PC-9 (cell line): Measurements from ENCODE around the gene TOE1. TPM values are rescaled to one million over a fixed set of nuclear protein-coding genes. Genes with fewer than 3 reads are reported as not detected.

Source experiments
- BruUV-seq: library from RNA; stranded (reverse); fragments of 400-500 nt; replicated peaks from 2 replicates; lab custom pipeline; 2021; lab: Mats Ljungman, UMichigan
- CTCF ChIA-PET: fragments of 300-600 bp; sonication (Branson Sonifier 250); formaldehyde crosslinking; loops from one replicate; lab custom pipeline; 2022; ENCODE audit warnings: antibody characterized with exemption; lab: Charles Lee
- POLR2A ChIA-PET: fragments of 300-600 bp; sonication (Branson Sonifier 250); formaldehyde crosslinking; loops from one replicate; lab custom pipeline; 2022; ENCODE audit warnings: antibody characterized with exemption; ENCODE audit not compliant: unreplicated experiment; lab: Charles Lee
- DNase-seq, 2 experiments: peaks; one replicate each; pipeline versions ENCODE4 v3.0.0 to v3.0.0-alpha.2; 2015 to 2022; ENCODE audit warnings: mixed read lengths in 1 of 2
- H2AFZ ChIP-seq: fragments of 200-600 bp; sonication (generic); 2 replicates; pipeline ENCODE4 v1.8.1; 2017; ENCODE audit warnings: antibody characterized with exemption
- H3F3A ChIP-seq: fragments of 200-600 bp; sonication (generic); 2 replicates; pipeline ENCODE4 v1.8.1; 2017; ENCODE audit warnings: antibody characterized with exemption, mild to moderate bottlenecking, low read depth; ENCODE audit not compliant: insufficient read depth
- H3K27ac ChIP-seq: fragments of 200-600 bp; sonication (generic); 2 replicates; pipeline ENCODE4 v1.6.1; 2016; ENCODE audit warnings: mixed run types
- H3K27me3 ChIP-seq: fragments of 200-600 bp; sonication (generic); 2 replicates; pipeline ENCODE4 v1.6.1; 2016; ENCODE audit warnings: low read depth, mixed run types; ENCODE audit not compliant: insufficient read depth
- H3K36me3 ChIP-seq: fragments of 200-600 bp; sonication (generic); 2 replicates; pipeline ENCODE4 v1.6.1; 2016; ENCODE audit warnings: low read depth, mixed run types
- H3K4me1 ChIP-seq: fragments of 200-600 bp; sonication (generic); replicated peaks from 2 replicates; pipeline ENCODE4 v1.6.1; 2016; ENCODE audit warnings: mixed run types; ENCODE audit not compliant: insufficient read depth
- H3K4me2 ChIP-seq: fragments of 200-600 bp; sonication (generic); 2 replicates; pipeline ENCODE4 v1.6.1; 2017; ENCODE audit warnings: mixed run types
- H3K4me3 ChIP-seq: fragments of 200-600 bp; sonication (generic); 2 replicates; pipeline ENCODE4 v1.6.1; 2016; ENCODE audit warnings: mixed run types
- H3K79me2 ChIP-seq: fragments of 200-600 bp; sonication (generic); 2 replicates; pipeline ENCODE4 v1.6.1; 2017; ENCODE audit warnings: low read depth, mixed run types
- H3K9me2 ChIP-seq: fragments of 200-600 bp; sonication (generic); 2 replicates; pipeline ENCODE4 v1.8.1; 2017; ENCODE audit warnings: mild to moderate bottlenecking; ENCODE audit not compliant: insufficient read depth
- H3K9me3 ChIP-seq: fragments of 200-600 bp; sonication (generic); 2 replicates; pipeline ENCODE4 v1.8.1; 2016; ENCODE audit warnings: low read depth; ENCODE audit not compliant: insufficient read depth
- H4K20me1 ChIP-seq: fragments of 200-600 bp; sonication (generic); 2 replicates; pipeline ENCODE4 v1.8.1; 2017; ENCODE audit not compliant: insufficient read depth
- EZH2 ChIP-seq: fragments of 200-600 bp; sonication (generic); IDR thresholded peaks from 2 replicates; pipeline ENCODE4 v1.8.0; 2017; ENCODE audit warnings: antibody characterized with exemption, low read depth
- intact Hi-C: fragments of 100-400 bp; cut with micrococcal nuclease; formaldehyde crosslinking; loops from one replicate; pipeline ENCODE4 v1.10.0; 2022; ENCODE audit not compliant: unreplicated experiment
- total RNA-seq: library from RNA; stranded (reverse); gene quantifications from 2 replicates; pipeline ENCODE4 v1.2.3, GENCODE V29; 2021
- TF ChIP-seq, protein P1 (sequence below): fragments of 200-600 bp; sonication (generic); conservative IDR thresholded peaks from 2 replicates; pipeline ENCODE4 v1.6.1; 2017; ENCODE audit warnings: mixed run types, antibody characterized with exemption, mild to moderate bottlenecking, moderate library complexity

TOE1 gene
- total RNA-seq, 1 experiment from 2014 or later, result 20.4 TPM

DNA sequence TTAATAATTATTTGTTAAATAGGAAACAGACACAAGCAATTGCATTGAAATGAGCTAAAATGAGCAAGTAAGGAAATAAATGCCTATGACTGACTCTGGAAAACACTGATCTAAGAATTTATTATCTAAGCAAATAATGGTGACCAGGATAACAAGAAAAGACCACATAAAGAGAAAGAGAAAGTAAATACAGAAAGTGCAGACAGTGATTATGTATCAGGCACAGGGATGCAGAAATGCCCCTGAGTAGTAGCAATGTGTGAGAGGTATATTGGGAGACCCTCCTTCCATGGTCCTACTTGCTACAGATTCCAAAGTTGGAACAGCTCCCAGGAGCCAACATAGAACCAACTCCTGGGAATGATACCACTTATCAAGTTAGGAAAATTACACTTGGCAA is 33.6 kb downstream of the TOE1 start:
- CTCF ChIA-PET, result no interaction called here

DNA sequence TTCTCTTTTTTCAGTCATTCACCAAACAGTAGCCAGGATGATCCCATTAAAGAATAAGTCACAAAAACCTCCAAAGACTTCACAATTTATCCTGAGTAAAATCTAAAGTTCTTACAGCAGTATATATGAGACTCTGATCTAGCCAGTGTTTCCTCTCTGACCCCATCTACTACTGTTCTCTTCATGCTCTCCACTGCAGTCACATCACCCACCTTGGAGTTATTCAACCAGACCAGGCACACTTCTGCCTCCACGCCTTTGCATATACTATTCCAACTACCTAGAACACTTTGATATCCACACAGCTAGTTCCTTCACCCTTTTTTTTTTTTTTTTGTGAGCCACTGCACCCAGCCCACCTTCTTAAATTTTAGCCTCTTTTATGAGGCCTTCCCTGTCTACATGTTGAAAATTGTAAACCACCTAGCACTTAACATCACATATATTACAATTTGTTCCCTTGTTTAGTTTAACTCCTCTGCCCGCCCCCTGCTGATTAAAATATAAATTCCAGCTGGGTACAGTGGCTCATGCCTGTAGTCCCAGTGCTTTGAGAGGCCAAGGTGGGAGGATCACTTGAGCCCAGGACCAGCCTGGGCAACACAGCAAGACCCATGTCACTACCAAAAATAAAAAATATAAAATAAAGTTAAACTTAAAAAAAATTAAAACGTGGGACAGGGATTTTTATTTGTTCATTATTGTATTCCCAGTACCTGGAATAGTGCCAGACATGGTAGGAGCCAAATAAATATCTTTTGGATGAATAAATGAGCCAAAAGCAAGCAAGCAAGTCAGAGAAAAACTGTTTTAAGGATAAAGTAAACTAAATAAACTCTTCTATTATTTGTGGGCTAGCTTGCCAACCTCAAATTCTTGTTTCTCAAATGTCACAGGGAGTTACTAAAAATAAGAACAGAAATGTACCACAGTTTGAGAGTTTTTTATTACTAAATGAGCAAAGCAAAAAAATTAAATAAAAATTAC is 35.4 kb downstream of the TOE1 start:
- no peak overlapping the region for H3K4me2 ChIP-seq
- TF ChIP-seq EZH2, result no peak
- TF ChIP-seq, protein P1, sequence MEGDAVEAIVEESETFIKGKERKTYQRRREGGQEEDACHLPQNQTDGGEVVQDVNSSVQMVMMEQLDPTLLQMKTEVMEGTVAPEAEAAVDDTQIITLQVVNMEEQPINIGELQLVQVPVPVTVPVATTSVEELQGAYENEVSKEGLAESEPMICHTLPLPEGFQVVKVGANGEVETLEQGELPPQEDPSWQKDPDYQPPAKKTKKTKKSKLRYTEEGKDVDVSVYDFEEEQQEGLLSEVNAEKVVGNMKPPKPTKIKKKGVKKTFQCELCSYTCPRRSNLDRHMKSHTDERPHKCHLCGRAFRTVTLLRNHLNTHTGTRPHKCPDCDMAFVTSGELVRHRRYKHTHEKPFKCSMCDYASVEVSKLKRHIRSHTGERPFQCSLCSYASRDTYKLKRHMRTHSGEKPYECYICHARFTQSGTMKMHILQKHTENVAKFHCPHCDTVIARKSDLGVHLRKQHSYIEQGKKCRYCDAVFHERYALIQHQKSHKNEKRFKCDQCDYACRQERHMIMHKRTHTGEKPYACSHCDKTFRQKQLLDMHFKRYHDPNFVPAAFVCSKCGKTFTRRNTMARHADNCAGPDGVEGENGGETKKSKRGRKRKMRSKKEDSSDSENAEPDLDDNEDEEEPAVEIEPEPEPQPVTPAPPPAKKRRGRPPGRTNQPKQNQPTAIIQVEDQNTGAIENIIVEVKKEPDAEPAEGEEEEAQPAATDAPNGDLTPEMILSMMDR, result no peak; the same call in 1 of the 2 replicates
- no peaks in the 10 kb centered on the region for H3K4me1 ChIP-seq
- DNase-seq, result no peak
- intact Hi-C loops, result no loop called here
- no peak overlapping the region for H2AFZ ChIP-seq
- no peak overlapping the region for H3K4me3 ChIP-seq
- H3K79me2 ChIP-seq, result no peaks in the 10 kb centered on the region
- H3K36me3 ChIP-seq, result no peaks in the 10 kb centered on the region
- H3K27me3 ChIP-seq, result no peaks in the 10 kb centered on the region
- H3F3A ChIP-seq, result no peaks in the 10 kb centered on the region
- BruUV-seq, result no TSS peak
- no peak overlapping the region for H3K27ac ChIP-seq
- ChIA-PET POLR2A (interaction anchor here (0.6 kb wide), 1 partner anchor 35 kb away, joined by 4 read pairs; the partner anchor contains the start of genes MUTYH and TOE1), CTCF (interaction anchor here (0.6 to 0.7 kb wide), 2 partner anchors 82 to 147 kb away, joined by 7 to 8 read pairs; partner anchors contain the start of gene PRDX1)
- H3K9me3 ChIP-seq, result no peaks in the 10 kb centered on the region
- no peaks in the 10 kb centered on the region for H4K20me1 ChIP-seq
- no peaks in the 10 kb centered on the region for H3K9me2 ChIP-seq

More for the DNA sequence above, 33.6 kb downstream of the TOE1 start:
- BruUV-seq, result no TSS peak
- H3K4me2 ChIP-seq, result no peak overlapping the region
- no peaks in the 10 kb centered on the region for H3K9me3 ChIP-seq
- no peak for DNase-seq
- H3K79me2 ChIP-seq, result no peaks in the 10 kb centered on the region
- H3K9me2 ChIP-seq, result no peaks in the 10 kb centered on the region
- no peaks in the 10 kb centered on the region for H3K36me3 ChIP-seq
- H3K4me3 ChIP-seq, result no peak overlapping the region
- intact Hi-C loops, result no loop called here
- TF ChIP-seq, protein P1, result no peak
- TF ChIP-seq EZH2, result no peak
- no peaks in the 10 kb centered on the region for H3K27me3 ChIP-seq
- H3F3A ChIP-seq, result no peaks in the 10 kb centered on the region
- H3K27ac ChIP-seq, result no peak overlapping the region
- POLR2A ChIA-PET, result interaction anchor here (0.6 kb wide), 1 partner anchor 382 kb away, joined by 4 read pairs; no protein-coding TSS in a partner anchor
- no peak overlapping the region for H2AFZ ChIP-seq
- H4K20me1 ChIP-seq, result no peaks in the 10 kb centered on the region
- no peaks in the 10 kb centered on the region for H3K4me1 ChIP-seq

DNA sequence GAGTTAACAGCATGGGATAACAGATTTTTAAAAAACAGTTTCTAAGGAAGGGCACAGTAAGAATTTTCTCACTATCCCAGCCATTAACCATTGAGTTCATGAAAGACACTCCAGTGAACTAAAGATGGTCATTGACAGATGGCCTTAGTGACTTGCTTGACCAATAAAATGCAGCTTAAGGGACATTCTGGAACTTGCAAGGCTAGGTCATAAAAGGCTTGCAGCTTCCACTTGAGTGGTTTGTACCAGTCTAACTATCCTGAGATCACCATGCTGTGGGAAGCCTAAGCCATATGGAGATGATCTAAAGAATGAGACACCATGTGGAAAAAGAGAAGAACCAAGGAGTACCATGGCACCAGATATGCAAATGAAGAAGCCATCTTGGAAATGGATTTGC is 38.2 kb downstream of the TOE1 start:
- H3K27ac ChIP-seq, result no peak overlapping the region
- no peaks in the 10 kb centered on the region for H4K20me1 ChIP-seq
- H3K4me1 ChIP-seq, result no peaks in the 10 kb centered on the region
- H3K4me2 ChIP-seq, result no peak overlapping the region
- POLR2A ChIA-PET, result no interaction called here
- H3K36me3 ChIP-seq, result no peaks in the 10 kb centered on the region
- H3F3A ChIP-seq, result no peaks in the 10 kb centered on the region
- no peaks in the 10 kb centered on the region for H3K27me3 ChIP-seq
- TF ChIP-seq EZH2, result no peak
- H3K4me3 ChIP-seq, result no peak overlapping the region
- H3K79me2 ChIP-seq, result no peaks in the 10 kb centered on the region
- DNase-seq, result no peak
- intact Hi-C loops, result no loop called here
- no TSS peak for BruUV-seq
- no peaks in the 10 kb centered on the region for H3K9me3 ChIP-seq
- no peaks in the 10 kb centered on the region for H3K9me2 ChIP-seq
- H2AFZ ChIP-seq, result no peak overlapping the region
- CTCF ChIA-PET, result no interaction called here
